Renal pelvis (tissue), 12 donors: ENCODE measurements around the gene ENOSF1. TPM values are rescaled to one million over a fixed set of nuclear protein-coding genes. Genes with fewer than 3 reads are reported as not detected.
"Not testable (repeated sequence)": the region's sequence is repeated elsewhere in the genome, so short reads cannot be mapped to it uniquely, and the experiment has no call there.

Source experiments
- DNase-seq: peaks from one replicate; pipeline ENCODE4 v3.0.0-alpha.2; 2013
- long read RNA-seq, 16 experiments: transcript quantifications; one replicate each; lab custom pipeline, GENCODE V29; 2026
- polyA plus RNA-seq, 3 donors: library from polyadenylated mRNA; unstranded; fragments of 120-200 nt; gene quantifications; one replicate each; pipeline ENCODE4 v1.2.1, GENCODE V29; 2013; ENCODE audit not compliant: insufficient read length in 3 of 3

ENOSF1 gene, protein sequence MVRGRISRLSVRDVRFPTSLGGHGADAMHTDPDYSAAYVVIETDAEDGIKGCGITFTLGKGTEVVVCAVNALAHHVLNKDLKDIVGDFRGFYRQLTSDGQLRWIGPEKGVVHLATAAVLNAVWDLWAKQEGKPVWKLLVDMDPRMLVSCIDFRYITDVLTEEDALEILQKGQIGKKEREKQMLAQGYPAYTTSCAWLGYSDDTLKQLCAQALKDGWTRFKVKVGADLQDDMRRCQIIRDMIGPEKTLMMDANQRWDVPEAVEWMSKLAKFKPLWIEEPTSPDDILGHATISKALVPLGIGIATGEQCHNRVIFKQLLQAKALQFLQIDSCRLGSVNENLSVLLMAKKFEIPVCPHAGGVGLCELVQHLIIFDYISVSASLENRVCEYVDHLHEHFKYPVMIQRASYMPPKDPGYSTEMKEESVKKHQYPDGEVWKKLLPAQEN
- 100 to 1,000 TPM in 2 of 3 donors, 10 to 100 TPM in 1; 69.2 to 167 (median 145) TPM for polyA plus RNA-seq
- long read RNA-seq, donor 1, full-length matches to known transcripts = 11 of 632 reads
- long read RNA-seq, donor 1, partial matches to known transcripts = 527 of 632 reads
- long read RNA-seq, donor 1, other reads (novel, unspliced or antisense) = 94 of 632 reads
- long read RNA-seq, donor 2, full-length matches to known transcripts = 18 of 27 reads
- long read RNA-seq, donor 2, partial matches to known transcripts = 9 of 27 reads
- long read RNA-seq, donor 2, other reads (novel, unspliced or antisense) = 0 of 27 reads
- long read RNA-seq, donor 3, partial matches to known transcripts = 7 of 15 reads
- long read RNA-seq, donor 3, other reads (novel, unspliced or antisense) = 0 of 15 reads
- long read RNA-seq, donor 4, transcript ENOSF1-214 (7 exons, 1,096 nt) = major isoform, 6 of 11 reads
- long read RNA-seq, donor 4, transcript ENOSF1-201 (16 exons, 1,867 nt) = minor isoform, 5 of 11 reads
- long read RNA-seq, donor 4, partial matches to known transcripts = 0 of 11 reads
- long read RNA-seq, donor 4, other reads (novel, unspliced or antisense) = 0 of 11 reads
- long read RNA-seq, donor 5, partial matches to known transcripts = 172 of 174 reads
- long read RNA-seq, donor 5, other reads (novel, unspliced or antisense) = 0 of 174 reads
- long read RNA-seq, donor 6, transcript ENOSF1-213 (3 exons, 443 nt) = major isoform, 5 of 33 reads
- long read RNA-seq, donor 6, partial matches to known transcripts = 19 of 33 reads
- long read RNA-seq, donor 6, other reads (novel, unspliced or antisense) = 0 of 33 reads
- long read RNA-seq, donor 7, full-length matches to known transcripts = 8 of 14 reads
- long read RNA-seq, donor 7, partial matches to known transcripts = 6 of 14 reads
- long read RNA-seq, donor 7, other reads (novel, unspliced or antisense) = 0 of 14 reads
- long read RNA-seq, donor 8 = 0 reads
- long read RNA-seq, donor 9, transcript ENOSF1-214 (7 exons, 1,096 nt) = major isoform, 7 of 23 reads
- long read RNA-seq, donor 9, transcript ENOSF1-201 (16 exons, 1,867 nt) = minor isoform, 6 of 23 reads
- long read RNA-seq, donor 9, partial matches to known transcripts = 7 of 23 reads
- long read RNA-seq, donor 9, other reads (novel, unspliced or antisense) = 0 of 23 reads
- long read RNA-seq, donor 10, full-length matches to known transcripts = 27 of 36 reads
- long read RNA-seq, donor 10, partial matches to known transcripts = 9 of 36 reads
- long read RNA-seq, donor 10, other reads (novel, unspliced or antisense) = 0 of 36 reads
- long read RNA-seq, donor 11, partial matches to known transcripts = 0 of 5 reads
- long read RNA-seq, donor 11, other reads (novel, unspliced or antisense) = 0 of 5 reads
- long read RNA-seq, donor 12, full-length matches to known transcripts = 28 of 46 reads
- long read RNA-seq, donor 12, partial matches to known transcripts = 18 of 46 reads
- long read RNA-seq, donor 12, other reads (novel, unspliced or antisense) = 0 of 46 reads
- long read RNA-seq, donor 13, partial matches to known transcripts = 5 of 13 reads
- long read RNA-seq, donor 13, other reads (novel, unspliced or antisense) = 0 of 13 reads
- long read RNA-seq, donor 14 = 0 reads
- long read RNA-seq, donor 15 = 0 reads
- long read RNA-seq, donor 16, transcript ENOSF1-214 (7 exons, 1,096 nt) = major isoform, 8 of 20 reads
- long read RNA-seq, donor 16, partial matches to known transcripts = 5 of 20 reads
- long read RNA-seq, donor 16, other reads (novel, unspliced or antisense) = 0 of 20 reads

DNA sequence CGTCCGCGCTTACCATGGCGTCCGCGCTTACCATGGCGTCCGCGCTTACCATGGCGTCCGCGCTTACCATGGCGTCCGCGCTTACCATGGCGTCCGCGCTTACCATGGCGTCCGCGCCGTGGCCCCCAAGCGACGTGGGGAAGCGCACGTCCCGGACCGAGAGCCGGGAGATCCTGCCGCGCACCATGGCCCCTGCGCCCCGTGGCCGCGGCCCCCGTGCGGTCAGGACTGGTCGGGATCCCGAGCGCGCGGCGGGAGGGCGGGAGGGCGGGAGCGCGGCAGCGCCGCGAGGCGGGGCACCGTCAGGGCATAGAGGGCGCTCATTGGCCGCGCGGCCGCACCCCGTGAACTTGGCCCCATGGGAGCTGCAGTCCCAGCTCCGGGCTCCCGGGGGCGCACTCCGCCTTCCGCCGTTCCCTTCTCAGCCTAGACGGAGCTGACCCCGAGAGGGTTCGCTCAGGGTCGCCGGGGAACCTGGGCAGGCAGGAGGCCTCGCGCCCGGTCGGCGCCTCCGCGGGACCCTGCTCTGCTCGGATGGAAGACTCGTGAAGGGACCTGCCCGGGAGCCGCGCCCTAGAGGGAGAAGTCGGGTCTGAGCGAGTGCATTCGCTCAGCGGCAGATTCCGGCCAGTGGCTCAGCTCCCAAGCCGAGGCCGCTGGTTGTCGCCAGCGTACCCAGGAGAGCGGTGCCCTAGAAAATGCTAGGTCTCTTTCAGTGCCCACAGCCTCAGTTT lies at the start of gene ENOSF1:
Gene ENOSF1 (minus strand): TSS at position 230 of the 734 bp plus-strand sequence. CDS start 43 bp downstream, at position 187.
- DNase-seq = peak; percentile 84

DNA sequence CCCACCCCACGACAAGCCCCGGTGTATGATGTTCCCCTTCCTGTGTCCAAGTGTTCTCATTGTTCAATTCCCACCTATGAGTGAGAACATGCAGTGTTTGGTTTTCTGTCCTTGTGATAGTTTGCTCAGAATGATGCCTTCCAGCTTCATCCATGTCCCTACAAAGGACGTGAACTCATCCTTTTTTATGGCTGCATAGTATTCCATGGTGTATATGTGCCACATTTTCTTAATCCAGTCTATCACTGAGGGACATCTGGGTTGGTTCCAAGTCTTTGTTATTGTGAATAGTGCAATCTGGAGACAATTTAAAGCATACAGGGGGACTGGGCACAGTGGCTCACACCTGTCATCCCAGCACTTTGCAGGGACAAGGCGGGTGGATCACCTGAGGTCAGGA lies 47.4 kb upstream of the ENOSF1 start:
- DNase-seq = not testable (repeated sequence)

DNA sequence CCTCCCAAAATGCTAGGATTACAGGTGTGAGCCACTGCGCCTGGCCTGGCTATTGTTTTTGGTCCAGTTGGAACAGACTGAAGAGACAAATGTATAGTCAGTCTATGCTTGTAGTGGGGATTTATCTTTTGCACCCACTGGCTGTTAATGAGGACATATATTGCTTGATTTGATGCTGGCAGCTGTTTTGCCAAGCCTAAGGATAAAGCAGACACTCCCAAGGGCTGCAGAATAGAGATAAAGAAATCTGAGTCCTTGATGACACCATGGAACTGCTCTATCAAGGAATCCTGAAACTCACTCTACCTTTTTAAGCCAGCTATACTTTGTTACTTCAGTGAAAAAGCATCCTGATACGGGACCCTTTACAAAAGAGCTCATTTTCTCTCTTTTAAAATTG lies 43.1 kb upstream of the ENOSF1 start:
- DNase-seq = no peak

DNA sequence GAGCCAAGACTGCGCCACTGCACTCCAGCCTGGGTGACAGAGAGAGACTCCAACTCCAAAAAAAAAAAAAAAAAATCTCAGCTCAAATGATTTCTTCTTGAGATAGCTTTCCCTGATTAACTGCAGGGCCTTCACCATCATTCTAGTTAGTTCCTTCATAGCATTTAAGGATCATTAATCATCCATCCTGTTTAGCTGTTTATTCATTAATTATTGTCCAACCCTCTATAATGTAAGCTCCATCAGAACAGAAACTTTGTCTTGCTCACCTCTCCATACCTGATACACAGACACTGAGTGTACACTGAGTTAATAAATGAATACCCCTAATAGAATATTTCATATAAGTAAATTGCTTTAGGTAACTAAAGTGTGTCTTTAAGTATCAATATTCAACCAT lies 42.2 kb upstream of the ENOSF1 start:
- no peak for DNase-seq

DNA sequence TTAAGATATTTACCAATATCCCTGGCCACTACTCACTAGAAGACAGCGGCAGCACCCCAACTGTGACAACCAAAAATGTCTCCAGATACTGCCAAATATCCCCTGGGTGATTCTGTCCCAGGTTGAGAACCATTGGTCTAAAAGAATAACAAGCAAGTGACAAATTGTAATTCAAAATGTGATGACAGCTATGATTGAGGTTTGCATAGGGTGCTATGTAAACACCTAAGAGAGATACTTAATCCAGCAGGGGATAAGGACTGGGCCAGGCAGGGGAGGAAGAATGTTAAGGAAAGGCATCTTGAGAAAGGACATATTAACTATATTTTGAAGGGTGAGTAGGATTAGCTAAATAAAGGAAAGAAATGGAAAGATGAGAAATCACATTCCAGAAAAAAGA lies 38.0 kb upstream of the ENOSF1 start:
- DNase-seq = no peak

DNA sequence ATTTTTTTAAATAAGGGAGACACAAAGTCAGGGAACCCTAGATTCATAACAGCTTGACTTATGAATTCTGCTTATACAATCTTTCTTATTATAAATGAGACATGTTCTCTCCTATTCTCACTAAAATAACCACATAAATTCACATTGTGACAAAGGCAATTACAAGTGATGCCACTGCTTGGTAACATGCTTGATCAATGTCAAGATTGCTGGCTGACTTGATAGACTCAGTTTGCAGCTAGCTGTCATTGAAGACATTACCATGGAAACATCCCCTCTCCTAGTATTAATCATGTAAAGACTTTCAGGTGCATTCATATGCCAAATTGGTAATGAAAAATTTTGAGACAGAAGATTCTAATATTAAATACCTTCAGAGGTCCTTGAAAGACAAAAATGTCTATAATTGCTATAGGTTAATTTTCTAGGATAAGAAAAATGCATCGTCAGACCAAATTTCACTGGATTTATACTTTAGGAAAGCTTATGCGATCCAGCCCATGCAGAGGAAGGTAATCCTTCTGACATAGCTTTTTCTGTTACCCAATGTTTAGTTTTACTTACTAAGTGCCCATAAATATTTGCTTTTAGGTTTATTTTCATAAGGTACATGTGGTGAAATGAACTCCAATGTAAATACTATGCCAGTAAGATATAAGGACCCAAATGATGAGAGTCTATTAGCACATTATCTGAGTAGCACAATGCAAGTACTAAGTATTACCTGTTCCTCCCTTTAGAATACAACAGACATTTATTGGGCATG lies 32.6 kb upstream of the ENOSF1 start:
- DNase-seq = no peak

DNA sequence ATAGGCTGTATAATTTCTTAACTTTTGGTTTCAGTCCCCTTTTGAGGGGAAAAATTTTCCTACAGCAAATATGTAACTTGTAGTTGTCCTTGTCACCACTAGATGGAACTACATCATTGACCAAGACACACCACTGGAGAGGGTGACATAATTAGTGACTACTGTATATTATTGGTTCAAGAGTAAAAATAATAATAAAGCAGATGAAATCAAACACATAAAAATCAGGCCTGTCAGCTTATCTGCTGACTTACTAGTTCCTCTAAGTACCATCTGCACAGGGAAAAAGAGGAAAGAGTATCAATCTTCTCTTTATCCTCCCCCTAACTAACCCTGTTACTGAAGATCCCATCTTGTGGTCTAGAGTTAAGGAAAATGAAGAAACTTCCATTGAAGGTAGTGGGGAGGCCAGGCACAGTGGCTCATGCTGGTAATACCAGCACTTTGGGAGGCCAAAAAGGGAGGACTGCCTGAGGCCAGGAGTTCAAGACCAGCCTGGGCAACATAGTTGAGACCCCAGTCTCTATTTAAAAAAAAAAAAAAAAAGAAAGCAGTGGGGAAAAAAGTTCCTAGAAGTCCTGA lies 29.6 kb upstream of the ENOSF1 start:
- peak; percentile 16 for DNase-seq

DNA sequence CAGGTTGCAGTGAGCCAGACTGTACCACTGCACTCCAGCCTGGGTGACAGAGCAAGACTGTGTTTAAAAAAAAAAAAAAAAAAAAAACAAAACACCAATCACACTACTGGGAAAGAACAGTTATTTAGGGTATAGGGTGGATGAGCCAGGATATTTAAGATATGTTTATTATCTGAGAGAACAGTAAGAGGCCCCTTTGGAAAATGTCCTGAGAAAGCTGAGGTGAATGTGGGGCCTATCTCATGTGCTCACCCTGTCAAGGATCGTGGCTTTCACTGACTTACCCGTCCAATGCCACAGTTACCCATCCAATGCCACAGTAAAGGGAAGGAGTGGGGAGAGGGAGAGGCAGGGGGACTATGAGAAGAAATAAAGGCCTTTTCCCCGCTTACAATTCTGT lies 19.9 kb upstream of the ENOSF1 start:
- DNase-seq = no peak

DNA sequence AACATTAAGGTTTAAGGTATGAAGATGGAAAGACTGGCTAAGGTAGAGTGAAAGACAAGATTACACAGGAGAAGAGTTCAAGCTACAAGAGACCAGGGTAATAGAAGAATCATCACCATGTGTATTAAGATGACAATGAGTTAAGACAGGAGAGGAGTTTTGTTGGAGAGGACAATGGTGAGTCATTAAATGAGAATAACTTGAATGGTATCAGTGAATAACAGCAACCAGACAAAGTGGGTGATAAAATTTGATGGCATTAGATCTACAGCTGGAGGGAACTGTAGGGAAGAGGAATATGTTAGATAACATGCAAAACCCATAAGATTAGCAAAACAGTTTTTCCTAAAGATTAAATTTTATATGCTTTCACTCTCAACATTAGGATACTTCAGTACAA lies 18.8 kb upstream of the ENOSF1 start:
- DNase-seq = no peak

DNA sequence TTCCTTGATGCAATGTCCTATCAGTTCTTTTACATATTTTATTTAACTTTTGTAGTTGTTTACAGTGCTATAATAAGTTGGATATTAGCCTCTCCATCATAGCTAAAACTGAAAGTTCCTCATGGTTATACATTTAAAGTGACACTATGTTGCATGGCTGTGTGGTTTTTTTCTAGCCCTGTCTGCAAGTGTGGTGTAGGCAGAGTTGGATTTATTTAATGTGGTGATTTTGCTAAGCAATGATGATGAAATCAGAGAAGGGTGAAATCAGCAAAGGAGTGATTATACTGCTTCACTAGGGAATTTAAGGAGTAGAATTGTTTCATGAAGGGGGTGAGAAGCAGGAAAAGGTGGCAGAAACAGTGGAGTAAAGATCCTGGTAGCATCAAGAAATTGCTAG lies 18.3 kb upstream of the ENOSF1 start:
- no peak for DNase-seq

DNA sequence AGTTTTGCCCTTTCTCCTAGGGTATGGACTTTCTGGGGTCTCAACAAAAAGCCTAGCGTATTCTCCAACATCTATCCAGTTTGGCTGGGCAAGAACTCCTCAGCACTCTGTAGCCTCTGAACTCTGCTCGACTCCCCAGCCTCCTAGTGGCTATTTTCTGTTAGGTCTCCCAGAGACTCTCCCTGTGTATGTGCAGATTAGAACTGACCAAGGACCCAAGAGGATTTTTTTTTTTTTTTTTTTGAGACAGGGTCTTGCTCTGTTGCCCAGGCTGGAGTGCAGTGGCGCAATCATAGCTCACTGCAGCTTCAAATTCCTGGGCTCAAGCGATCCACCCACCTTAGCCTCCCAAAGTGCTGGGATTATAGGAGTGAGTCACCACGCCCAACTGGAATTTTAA lies 17.7 kb upstream of the ENOSF1 start:
- not testable (repeated sequence) for DNase-seq

DNA sequence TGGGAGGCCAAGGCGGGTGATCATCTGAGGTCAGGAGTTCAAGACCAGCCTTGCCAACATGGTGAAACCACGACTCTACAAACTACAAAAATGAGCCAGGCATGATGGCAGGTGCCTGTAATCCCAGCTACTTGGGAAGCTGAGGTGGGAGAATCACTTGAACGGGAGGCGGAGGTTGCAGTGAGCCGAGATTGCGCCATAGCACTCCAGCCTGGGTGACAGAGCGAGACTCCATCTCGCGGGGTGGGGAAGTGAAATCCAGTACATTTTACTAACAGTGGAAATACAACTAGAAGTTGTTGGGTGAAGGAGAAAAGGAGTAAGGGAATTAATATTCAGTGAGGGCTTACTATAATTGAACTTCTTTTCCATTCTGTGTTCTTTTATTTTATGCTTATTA lies 13.2 kb upstream of the ENOSF1 start:
- no peak for DNase-seq

DNA sequence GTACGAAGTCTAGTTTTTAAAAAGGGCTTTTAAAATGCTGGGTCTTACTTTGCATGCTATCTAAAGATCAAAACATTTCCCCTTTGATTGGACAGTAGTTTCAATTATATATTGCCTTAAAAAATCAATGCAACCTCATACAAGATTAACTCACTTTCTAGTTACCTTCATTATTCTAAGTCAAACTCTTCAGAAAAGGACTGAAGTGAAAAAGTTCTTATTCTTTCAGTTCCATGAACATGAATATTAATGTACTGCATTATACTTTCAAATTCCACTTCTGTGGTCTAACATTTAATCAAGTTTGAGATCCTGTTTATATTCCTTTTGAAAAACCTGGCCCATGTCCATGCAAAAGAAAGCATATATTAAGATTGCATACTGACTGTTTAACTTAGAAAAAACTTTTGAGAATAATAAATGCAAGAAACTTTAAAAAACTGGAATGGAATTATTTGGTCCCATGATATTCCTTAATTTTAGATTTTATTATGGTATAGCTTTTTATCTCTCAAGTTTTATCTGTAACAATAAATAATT lies 11.2 kb upstream of the ENOSF1 start:
- no peak for DNase-seq

DNA sequence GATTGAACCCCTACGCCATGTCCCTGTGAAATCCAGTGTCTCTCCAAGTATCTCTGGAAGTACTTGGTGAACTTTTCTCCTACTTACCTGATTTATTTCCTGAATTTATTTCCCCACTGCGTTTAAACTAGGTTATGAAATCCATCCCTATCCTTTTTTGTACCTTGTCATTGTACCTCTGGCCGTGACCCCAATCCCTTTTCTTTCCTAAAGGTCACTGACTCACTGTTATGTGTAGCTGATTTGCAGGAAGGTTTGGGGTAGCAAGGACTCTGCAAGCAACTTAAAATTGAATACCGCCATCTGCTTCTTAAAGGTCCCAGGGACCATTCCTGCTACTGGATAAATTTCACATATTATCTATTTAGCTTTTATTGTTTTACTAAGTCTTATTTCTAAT lies 4.6 kb upstream of the ENOSF1 start:
- DNase-seq = no peak

DNA sequence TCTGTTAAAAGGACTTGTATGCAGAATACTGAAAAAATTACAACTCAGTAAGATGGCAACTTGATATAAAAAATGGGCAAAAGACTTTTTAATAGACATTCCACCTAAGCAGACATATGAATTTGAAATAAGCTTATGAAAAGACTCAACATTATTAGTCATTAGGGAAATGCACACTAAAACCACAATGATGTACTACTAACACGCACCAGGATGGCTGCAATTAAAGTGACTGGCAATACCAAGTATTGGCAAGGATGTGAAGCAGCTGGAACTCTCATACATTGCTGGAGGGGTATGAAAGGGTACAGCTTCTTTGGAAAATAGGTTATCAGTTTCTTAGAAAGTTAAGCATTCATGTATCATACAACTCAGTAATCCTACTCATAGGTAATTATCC lies 3.2 kb upstream of the ENOSF1 start:
- no peak for DNase-seq

DNA sequence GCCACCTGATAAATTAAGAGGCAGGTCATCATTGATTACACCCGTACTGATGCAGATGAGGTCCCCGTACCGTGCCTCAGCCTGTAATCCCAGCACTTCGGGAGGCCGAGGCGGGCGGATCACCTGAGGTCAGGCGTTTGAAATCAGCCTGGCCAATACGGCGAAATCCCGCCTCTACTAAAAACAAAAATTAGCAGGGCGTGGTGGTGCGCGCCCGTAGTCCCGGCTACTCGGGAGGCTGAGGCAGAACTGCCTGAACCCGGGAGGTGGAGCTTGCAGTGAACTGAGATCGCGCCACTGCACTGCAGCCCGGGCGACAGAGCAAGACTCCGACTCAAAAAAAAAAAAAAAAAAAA lies 683 bp upstream of the ENOSF1 start:
- DNase-seq = no peak

DNA sequence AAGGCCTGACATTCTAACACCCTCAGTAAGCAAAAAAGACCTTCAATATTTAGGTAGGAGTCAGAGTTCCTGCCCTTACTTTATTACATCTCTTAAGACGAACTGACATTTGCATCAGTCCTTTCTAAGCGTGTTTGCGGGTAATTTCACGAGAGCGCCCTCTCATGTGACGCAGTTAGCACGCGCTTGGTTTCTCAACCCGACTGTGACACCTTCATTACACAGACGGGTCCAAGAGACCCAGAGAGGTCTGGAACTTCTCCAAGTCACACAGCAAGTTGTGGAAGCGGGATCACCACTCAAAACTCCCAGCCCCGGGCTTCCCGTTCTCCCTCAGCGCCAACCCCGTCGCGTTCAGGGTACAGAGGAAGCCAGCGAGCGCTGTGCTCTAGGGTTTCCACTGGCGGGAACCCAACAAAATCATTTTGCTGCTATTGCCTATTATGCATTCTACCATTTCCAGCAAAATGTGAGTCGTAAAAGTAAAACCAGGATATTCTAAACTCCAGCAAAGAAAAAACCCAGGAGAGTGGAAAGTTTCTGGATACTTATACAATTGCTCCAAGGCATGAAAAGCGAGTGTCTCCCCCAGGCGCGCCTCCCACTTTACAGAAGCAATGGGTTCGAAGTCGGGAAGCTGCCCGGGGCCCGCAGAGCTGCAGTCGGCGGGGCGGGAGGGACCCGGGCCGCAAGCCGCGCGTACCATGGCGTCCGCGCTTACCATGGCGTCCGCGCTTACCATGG lies 601 bp downstream of the ENOSF1 start:
- DNase-seq = peak; percentile 61
